PC-3 (cell line): Measurements from ENCODE around the gene FAU.

Experiments used
- EZH2 ChIP-seq: fragments of 300-600 bp; sonication (generic); IDR thresholded peaks from one replicate; pipeline ENCODE4 v1.6.1; 2017; ENCODE audit warnings: antibody characterized with exemption, mild to moderate bottlenecking, low read length; ENCODE audit not compliant: unreplicated experiment
- EZH2phosphoT487 ChIP-seq: fragments of 300-600 bp; sonication (generic); IDR thresholded peaks from 2 replicates; pipeline ENCODE4 v1.6.1; 2018; ENCODE audit warnings: mild to moderate bottlenecking, antibody characterized with exemption, low read length, borderline replicate concordance
- TF ChIP-seq, protein P1 (sequence below): fragments of 300-600 bp; sonication (generic); conservative IDR thresholded peaks from 2 replicates; pipeline ENCODE4 v1.5.1; 2017; ENCODE audit warnings: antibody characterized with exemption, low read depth, mild to moderate bottlenecking, low read length

GRCh38 chr11:65125197-65126056 lies 3.5 kb upstream of the FAU start:
- TF ChIP-seq, protein P1, sequence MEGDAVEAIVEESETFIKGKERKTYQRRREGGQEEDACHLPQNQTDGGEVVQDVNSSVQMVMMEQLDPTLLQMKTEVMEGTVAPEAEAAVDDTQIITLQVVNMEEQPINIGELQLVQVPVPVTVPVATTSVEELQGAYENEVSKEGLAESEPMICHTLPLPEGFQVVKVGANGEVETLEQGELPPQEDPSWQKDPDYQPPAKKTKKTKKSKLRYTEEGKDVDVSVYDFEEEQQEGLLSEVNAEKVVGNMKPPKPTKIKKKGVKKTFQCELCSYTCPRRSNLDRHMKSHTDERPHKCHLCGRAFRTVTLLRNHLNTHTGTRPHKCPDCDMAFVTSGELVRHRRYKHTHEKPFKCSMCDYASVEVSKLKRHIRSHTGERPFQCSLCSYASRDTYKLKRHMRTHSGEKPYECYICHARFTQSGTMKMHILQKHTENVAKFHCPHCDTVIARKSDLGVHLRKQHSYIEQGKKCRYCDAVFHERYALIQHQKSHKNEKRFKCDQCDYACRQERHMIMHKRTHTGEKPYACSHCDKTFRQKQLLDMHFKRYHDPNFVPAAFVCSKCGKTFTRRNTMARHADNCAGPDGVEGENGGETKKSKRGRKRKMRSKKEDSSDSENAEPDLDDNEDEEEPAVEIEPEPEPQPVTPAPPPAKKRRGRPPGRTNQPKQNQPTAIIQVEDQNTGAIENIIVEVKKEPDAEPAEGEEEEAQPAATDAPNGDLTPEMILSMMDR = no peak
- no peak for TF ChIP-seq EZH2phosphoT487
- no peak for TF ChIP-seq EZH2
